Natural killer cell (primary cell): ENCODE results near the gene CCDC181. TPM values are rescaled to one million over a fixed set of nuclear protein-coding genes. Genes with fewer than 3 reads are reported as not detected.

Experiments
- ATAC-seq, 3 donors: fragments of 150-1000 bp in 2 of 3; fragments of 200-7000 bp in 1 of 3; cut with Tn5 transposase; 1 replicate in 1 of 3; 2 replicates in 2 of 3; pipeline ENCODE4 v1.10.0; 2021; ENCODE audit warnings: mild to moderate bottlenecking in 2 of 3, moderate library complexity in 2 of 3
- DNase-seq, 2 donors: peaks; one replicate each; pipeline versions ENCODE4 v3.0.0 to v3.0.0-alpha.2; 2013 to 2021; ENCODE audit warnings: mixed read lengths in 1 of 2
- H3K27ac ChIP-seq: one replicate; pipeline ENCODE4 v1.5.1; 2013; ENCODE audit warnings: mild to moderate bottlenecking, low read length
- H3K27me3 ChIP-seq: one replicate; pipeline ENCODE4 v1.6.1; 2013; ENCODE audit warnings: low read length; ENCODE audit not compliant: control insufficient read depth, insufficient read depth
- H3K36me3 ChIP-seq: one replicate; pipeline ENCODE4 v1.6.1; 2013; ENCODE audit warnings: low read length; ENCODE audit not compliant: control insufficient read depth, insufficient read depth
- H3K4me1 ChIP-seq: one replicate; pipeline ENCODE4 v1.6.1; 2013; ENCODE audit warnings: low read length; ENCODE audit not compliant: control insufficient read depth, insufficient read depth
- H3K4me3 ChIP-seq: one replicate; pipeline ENCODE4 v1.5.1; 2013; ENCODE audit warnings: low read length
- H3K9me3 ChIP-seq: one replicate; pipeline ENCODE4 v1.6.1; 2013; ENCODE audit warnings: low read length; ENCODE audit not compliant: control insufficient read depth, insufficient read depth
- H3K27ac Mint-ChIP-seq, 2 donors: one replicate each; pipeline ENCODE4 v1.8.0; 2022; ENCODE audit warnings: mild to moderate bottlenecking in 2 of 2, mixed read lengths in 2 of 2, moderate library complexity in 1 of 2
- H3K27me3 Mint-ChIP-seq, 2 donors: one replicate each; pipeline ENCODE4 v1.8.0; 2022; ENCODE audit warnings: low read depth in 2 of 2, mixed read lengths in 2 of 2
- H3K36me3 Mint-ChIP-seq: one replicate; pipeline ENCODE4 v1.8.0; 2022; ENCODE audit warnings: mixed read lengths
- H3K4me1 Mint-ChIP-seq, 2 donors: one replicate each; pipeline ENCODE4 v1.8.0; 2022; ENCODE audit warnings: mixed read lengths in 2 of 2
- H3K4me3 Mint-ChIP-seq: one replicate; pipeline ENCODE4 v1.8.0; 2022; ENCODE audit warnings: mild to moderate bottlenecking, moderate library complexity, mixed read lengths
- H3K9me3 Mint-ChIP-seq, 2 donors: one replicate each; pipeline ENCODE4 v1.8.0; 2022; ENCODE audit warnings: mixed read lengths in 2 of 2
- CTCF ChIP-seq: fragments of 200-600 bp; IDR thresholded peaks from one replicate; pipeline ENCODE4 v1.8.0; 2022; ENCODE audit warnings: antibody characterized with exemption
- WGBS: methylation state at CpG from one replicate; pipeline ENCODE4 v1.1.7; 2013; ENCODE audit warnings: missing lambda C conversion rate; ENCODE audit not compliant: insufficient coverage; 5-methylcytosine and 5-hydroxymethylcytosine counted together
- intact Hi-C: fragments of 100-400 bp; cut with micrococcal nuclease; formaldehyde crosslinking; loops from one replicate; pipeline ENCODE4 v1.14.2; 2022
- total RNA-seq, 4 donors: library from RNA; stranded (reverse); fragments of 120-200 nt in 1 of 4; gene quantifications; one replicate each; pipeline versions ENCODE4 v1.2.3 to v1.2.4, GENCODE V29; 2013 to 2022

Gene CCDC181
- total RNA-seq, 3 donors from 2014 or later (not counting 1 experiment from before 2014, with no cell fraction given): not detected

GRCh38 chr1:169363046-169363730 lies 64.1 kb downstream of the CCDC181 start:
- intact Hi-C loops: loop anchor here (10.0 kb wide), 1 partner anchor 258 kb away; the partner anchor contains the start of gene ATP1B1
- H3K9me3 ChIP-seq: no peaks in the 10 kb centered on the region
- no peaks in the 10 kb centered on the region for H3K9me3 Mint-ChIP-seq
- H3K36me3 ChIP-seq: no peaks in the 10 kb centered on the region
- peaks cover 7% of the 10 kb centered on the region for H3K4me1 ChIP-seq
- H3K27me3 Mint-ChIP-seq: no peaks in the 10 kb centered on the region
- no peak overlapping the region for H3K4me3 Mint-ChIP-seq
- DNase-seq: peak in 1 of 2 donors; percentile 41
- H3K27ac ChIP-seq: no peak overlapping the region
- H3K36me3 Mint-ChIP-seq: no peaks in the 10 kb centered on the region
- no peak for ATAC-seq
- 40% methylated on average over 3 of the region's 5 CpGs for WGBS
- no peak for TF ChIP-seq CTCF
- H3K4me1 Mint-ChIP-seq: peaks cover 0 to 5% of the 10 kb centered on the region in 2 donors
- H3K4me3 ChIP-seq: no peak overlapping the region
- no peak overlapping the region for H3K27ac Mint-ChIP-seq
- no peaks in the 10 kb centered on the region for H3K27me3 ChIP-seq

GRCh38 chr1:169361281-169361680 lies 66.0 kb downstream of the CCDC181 start:
- no peaks in the 10 kb centered on the region for H3K9me3 ChIP-seq
- no peak overlapping the region for H3K27ac ChIP-seq
- H3K9me3 Mint-ChIP-seq: no peaks in the 10 kb centered on the region
- H3K27ac Mint-ChIP-seq: no peak overlapping the region
- no peaks in the 10 kb centered on the region for H3K36me3 Mint-ChIP-seq
- no peaks in the 10 kb centered on the region for H3K27me3 Mint-ChIP-seq
- no peaks in the 10 kb centered on the region for H3K4me1 ChIP-seq
- H3K36me3 ChIP-seq: no peaks in the 10 kb centered on the region
- 97% methylated on average over 7 of the region's 7 CpGs for WGBS
- H3K4me3 ChIP-seq: no peak overlapping the region
- DNase-seq (no peak), ATAC-seq (no peak)
- TF ChIP-seq CTCF: no peak
- H3K4me1 Mint-ChIP-seq: peaks cover 0 to 5% of the 10 kb centered on the region in 2 donors
- H3K4me3 Mint-ChIP-seq: no peak overlapping the region
- no peaks in the 10 kb centered on the region for H3K27me3 ChIP-seq
- intact Hi-C loops: loop anchor here (10.0 kb wide), 1 partner anchor 256 kb away; the partner anchor contains the start of gene ATP1B1

- intact Hi-C loops: loop anchor here (10.0 kb wide), 1 partner anchor 256 kb away; the partner anchor contains the start of gene ATP1B1
Observed at GRCh38 chr1:169360415-169360814, 66.9 kb downstream of the CCDC181 start.

More at GRCh38 chr1:169360415-169360814, 66.9 kb downstream of the CCDC181 start:
- Mint-ChIP-seq H3K4me3 (no peak overlapping the region), H3K27me3 (no peaks in the 10 kb centered on the region), H3K27ac (no peak overlapping the region), H3K9me3 (no peaks in the 10 kb centered on the region), H3K36me3 (no peaks in the 10 kb centered on the region), H3K4me1 (peaks cover 0 to 5% of the 10 kb centered on the region in 2 donors)
- no peak overlapping the region for H3K4me3 ChIP-seq
- no peak overlapping the region for H3K27ac ChIP-seq
- TF ChIP-seq CTCF: no peak
- 100% methylated on average over 1 of the region's 1 CpG for WGBS
- H3K4me1 ChIP-seq: no peaks in the 10 kb centered on the region
- no peaks in the 10 kb centered on the region for H3K36me3 ChIP-seq
- no peaks in the 10 kb centered on the region for H3K9me3 ChIP-seq
- H3K27me3 ChIP-seq: no peaks in the 10 kb centered on the region
- no peak for ATAC-seq
- DNase-seq: no peak
